Subcutaneous abdominal adipose tissue (tissue), 5 donors: ENCODE results near the gene TSKU.

Source experiments
- H3K27ac ChIP-seq: one replicate; pipeline ENCODE4 v1.7.0; 2013; ENCODE audit warnings: low read depth, mild to moderate bottlenecking, inconsistent platforms, low read length, moderate library complexity
- H3K27me3 ChIP-seq, 5 donors: one replicate each; pipeline ENCODE4 v1.7.0; 2013; ENCODE audit warnings: low read length in 5 of 5, inconsistent platforms in 1 of 5; ENCODE audit not compliant: control insufficient read depth in 5 of 5, insufficient read depth in 4 of 5
- H3K36me3 ChIP-seq, 5 donors: one replicate each; pipeline ENCODE4 v1.7.0; 2013; ENCODE audit warnings: low read length in 5 of 5; ENCODE audit not compliant: control insufficient read depth in 5 of 5, insufficient read depth in 5 of 5
- H3K4me1 ChIP-seq, 5 donors: one replicate each; pipeline ENCODE4 v1.7.0; 2013; ENCODE audit warnings: low read length in 5 of 5, mild to moderate bottlenecking in 3 of 5, moderate library complexity in 1 of 5; ENCODE audit not compliant: control insufficient read depth in 5 of 5, insufficient read depth in 5 of 5
- H3K4me3 ChIP-seq, 5 donors: one replicate each; pipeline ENCODE4 v1.7.0; 2013; ENCODE audit warnings: low read length in 5 of 5, low read depth in 1 of 5
- H3K9ac ChIP-seq, 5 donors: one replicate each; pipeline ENCODE4 v1.7.0; 2013; ENCODE audit warnings: low read length in 5 of 5, mild to moderate bottlenecking in 4 of 5, moderate library complexity in 3 of 5
- H3K9me3 ChIP-seq, 5 donors: one replicate each; pipeline ENCODE4 v1.7.0; 2013; ENCODE audit warnings: low read length in 5 of 5; ENCODE audit not compliant: control insufficient read depth in 5 of 5
- donor health status: healthy.
- donor health status: healthy.
- donor health status: healthy.
- donor health status: healthy.
- donor health status: healthy.

Gene TSKU

GRCh38 chr11:76742902-76743301 lies 40.3 kb upstream of the TSKU start:
- no peak overlapping the region for H3K9ac ChIP-seq
- H3K27me3 ChIP-seq, result no peaks in the 10 kb centered on the region
- H3K36me3 ChIP-seq, result no peaks in the 10 kb centered on the region
- H3K4me1 ChIP-seq, result peaks cover 5 to 38% (median 22%) of the 10 kb centered on the region in 5 donors
- H3K27ac ChIP-seq, result no peak overlapping the region
- no peaks in the 10 kb centered on the region for H3K9me3 ChIP-seq
- H3K4me3 ChIP-seq, result no peak overlapping the region

- Histone ChIP-seq H3K9me3 (no peaks in the 10 kb centered on the region), H3K27ac (peak overlapping the region; percentile 11)
Measured at GRCh38 chr11:76744186-76745043, 38.7 kb upstream of the TSKU start.

GRCh38 chr11:76745044-76745376 lies 38.1 kb upstream of the TSKU start:
- Histone ChIP-seq H3K27me3 (no peaks in the 10 kb centered on the region), H3K36me3 (no peaks in the 10 kb centered on the region), H3K4me3 (no peak overlapping the region), H3K9ac (no peak overlapping the region), H3K9me3 (no peaks in the 10 kb centered on the region), H3K4me1 (peaks cover 5 to 28% (median 19%) of the 10 kb centered on the region in 5 donors), H3K27ac (no peak overlapping the region)

More at GRCh38 chr11:76744186-76745043, 38.7 kb upstream of the TSKU start:
- Histone ChIP-seq H3K4me3 (no peak overlapping the region), H3K9ac (peak overlapping the region in 1 of 5 donors; percentile 30), H3K36me3 (no peaks in the 10 kb centered on the region), H3K4me1 (peaks cover 5 to 31% (median 19%) of the 10 kb centered on the region in 5 donors), H3K27me3 (no peaks in the 10 kb centered on the region)

- Histone ChIP-seq H3K27me3 (no peaks in the 10 kb centered on the region), H3K36me3 (no peaks in the 10 kb centered on the region), H3K9me3 (no peaks in the 10 kb centered on the region), H3K9ac (no peak overlapping the region), H3K27ac (no peak overlapping the region), H3K4me1 (peaks cover 5 to 22% (median 15%) of the 10 kb centered on the region in 5 donors), H3K4me3 (no peak overlapping the region)
Measured at GRCh38 chr11:76745561-76746207, 37.5 kb upstream of the TSKU start.

GRCh38 chr11:76747153-76747914 lies 35.8 kb upstream of the TSKU start:
- no peak overlapping the region for H3K4me3 ChIP-seq
- no peak overlapping the region for H3K9ac ChIP-seq
- no peak overlapping the region for H3K27ac ChIP-seq
- no peaks in the 10 kb centered on the region for H3K27me3 ChIP-seq
- H3K36me3 ChIP-seq, result no peaks in the 10 kb centered on the region
- peaks cover 6 to 21% (median 18%) of the 10 kb centered on the region in 5 donors for H3K4me1 ChIP-seq
- H3K9me3 ChIP-seq, result no peaks in the 10 kb centered on the region

GRCh38 chr11:76747915-76748860 lies 35.0 kb upstream of the TSKU start:
- H3K27me3 ChIP-seq, result no peaks in the 10 kb centered on the region
- H3K9me3 ChIP-seq, result no peaks in the 10 kb centered on the region
- H3K36me3 ChIP-seq, result no peaks in the 10 kb centered on the region
- no peak overlapping the region for H3K9ac ChIP-seq
- peaks cover 11 to 29% (median 26%) of the 10 kb centered on the region in 5 donors for H3K4me1 ChIP-seq
- no peak overlapping the region for H3K27ac ChIP-seq
- no peak overlapping the region for H3K4me3 ChIP-seq

- Histone ChIP-seq H3K36me3 (no peaks in the 10 kb centered on the region), H3K9ac (no peak overlapping the region), H3K9me3 (no peaks in the 10 kb centered on the region), H3K4me3 (no peak overlapping the region), H3K4me1 (peaks cover 13 to 37% (median 32%) of the 10 kb centered on the region in 5 donors), H3K27ac (no peak overlapping the region), H3K27me3 (no peaks in the 10 kb centered on the region)
Measured at GRCh38 chr11:76748948-76749347, 34.2 kb upstream of the TSKU start.

GRCh38 chr11:76750067-76750466 lies 33.1 kb upstream of the TSKU start:
- Histone ChIP-seq H3K9me3 (no peaks in the 10 kb centered on the region), H3K27ac (no peak overlapping the region), H3K4me1 (peaks cover 13 to 27% (median 23%) of the 10 kb centered on the region in 5 donors), H3K4me3 (no peak overlapping the region), H3K9ac (no peak overlapping the region), H3K27me3 (no peaks in the 10 kb centered on the region), H3K36me3 (no peaks in the 10 kb centered on the region)

GRCh38 chr11:76750746-76751145 lies 32.4 kb upstream of the TSKU start:
- no peaks in the 10 kb centered on the region for H3K36me3 ChIP-seq
- H3K9me3 ChIP-seq, result no peaks in the 10 kb centered on the region
- H3K27me3 ChIP-seq, result no peaks in the 10 kb centered on the region
- H3K9ac ChIP-seq, result no peak overlapping the region
- no peak overlapping the region for H3K27ac ChIP-seq
- no peak overlapping the region for H3K4me3 ChIP-seq
- peaks cover 8 to 21% (median 18%) of the 10 kb centered on the region in 5 donors for H3K4me1 ChIP-seq
